Fibroblast of pulmonary artery (primary cell): ENCODE results near the gene NRDC.

Experiments
- DNase-seq: peaks from one replicate; pipeline ENCODE4 v3.0.0-alpha.2; 2010; ENCODE audit warnings: low read depth
- H3K4me3 ChIP-seq: replicated peaks from 2 replicates; pipeline ENCODE4 v1.5.1; 2011; ENCODE audit warnings: low read depth, mild to moderate bottlenecking, control low read depth, low read length, moderate library complexity
- CTCF ChIP-seq: IDR thresholded peaks from 2 replicates; pipeline ENCODE4 v1.5.1; 2011; ENCODE audit warnings: mild to moderate bottlenecking, control low read depth, low read length, inconsistent platforms; ENCODE audit errors: missing control alignments

Gene NRDC

GRCh38 chr1:51843948-51844347, 34.6 kb downstream of the NRDC start:
- no peak for TF ChIP-seq CTCF
- no peak overlapping the region for H3K4me3 ChIP-seq
- no peak for DNase-seq

- DNase-seq: no peak
- H3K4me3 ChIP-seq: no peak overlapping the region
- TF ChIP-seq CTCF: no peak
These were observed 36.3 kb downstream of the NRDC start for GRCh38 chr1:51842261-51842660.

GRCh38 chr1:51840743-51841461, 37.6 kb downstream of the NRDC start:
- no peak for DNase-seq
- H3K4me3 ChIP-seq: no peak overlapping the region
- TF ChIP-seq CTCF: no peak

GRCh38 chr1:51840182-51840581, 38.3 kb downstream of the NRDC start:
- no peak overlapping the region for H3K4me3 ChIP-seq
- no peak for TF ChIP-seq CTCF
- DNase-seq: no peak

- no peak for DNase-seq
- no peak overlapping the region for H3K4me3 ChIP-seq
- no peak for TF ChIP-seq CTCF
These were observed 39.4 kb downstream of the NRDC start for GRCh38 chr1:51839094-51839493.

GRCh38 chr1:51837243-51837642, 41.3 kb downstream of the NRDC start:
- no peak overlapping the region for H3K4me3 ChIP-seq
- no peak for DNase-seq
- TF ChIP-seq CTCF: no peak

- no peak for DNase-seq
- TF ChIP-seq CTCF: no peak
- no peak overlapping the region for H3K4me3 ChIP-seq
These were observed 44.8 kb downstream of the NRDC start for GRCh38 chr1:51833700-51834099.
